ENCODE measurements around the gene NUAK1.
"Not testable (repeated sequence)": the region's sequence is repeated elsewhere in the genome, so short reads cannot be mapped to it uniquely, and the experiment has no call there.

The NUAK1 gene

GRCh38 chr12:106145539-106146447 lies 7.0 kb upstream of the NUAK1 start:
- DNase-seq, result no peak

- no peak for DNase-seq
Measured at GRCh38 chr12:106144847-106145246, 6.1 kb upstream of the NUAK1 start.

- DNase-seq, result no peak
Measured at GRCh38 chr12:106142591-106143261, 4.0 kb upstream of the NUAK1 start.

- DNase-seq, result not testable (repeated sequence)
Measured at GRCh38 chr12:106141920-106142319, 3.2 kb upstream of the NUAK1 start.

GRCh38 chr12:106141452-106141851 lies 2.7 kb upstream of the NUAK1 start:
- no peak for DNase-seq

- DNase-seq, result no peak
Measured at GRCh38 chr12:106141003-106141402, 2.2 kb upstream of the NUAK1 start.

- no peak for DNase-seq
Measured at GRCh38 chr12:106140223-106140986, 1.7 kb upstream of the NUAK1 start.

GRCh38 chr12:106139422-106140171 lies 843 bp upstream of the NUAK1 start:
- DNase-seq, result peak; percentile 15

GRCh38 chr12:106138357-106138632 lies 459 bp downstream of the NUAK1 start:
- DNase-seq, result no peak

- no peak for DNase-seq
Measured at GRCh38 chr12:106137530-106138356, 1.0 kb downstream of the NUAK1 start.

- DNase-seq, result peak; percentile 79
Measured at GRCh38 chr12:106136263-106136662, 2.5 kb downstream of the NUAK1 start.

GRCh38 chr12:106135781-106136180 lies 3.0 kb downstream of the NUAK1 start:
- no peak for DNase-seq

- no peak for DNase-seq
Measured at GRCh38 chr12:106135075-106135474, 3.7 kb downstream of the NUAK1 start.

GRCh38 chr12:106134294-106134949 lies 4.3 kb downstream of the NUAK1 start:
- no peak for DNase-seq

- DNase-seq, result no peak
Measured at GRCh38 chr12:106133136-106134087, 5.3 kb downstream of the NUAK1 start.

GRCh38 chr12:106132175-106133135 lies 6.3 kb downstream of the NUAK1 start:
- DNase-seq, result no peak

- no peak for DNase-seq
Measured at GRCh38 chr12:106131676-106132075, 7.1 kb downstream of the NUAK1 start.

- no peak for DNase-seq
Measured at GRCh38 chr12:106130474-106131113, 8.2 kb downstream of the NUAK1 start.

Data from activated CD4-positive, alpha-beta T cell treated with anti-CD3 and anti-CD28 coated beads, Interleukin-2, Interleukin-6, amounts not matched to agents 100 ng/mL and 50 ng/mL, durations not matched to agents 16 hours and 8 hours (primary cell).